Activated CD4-positive, alpha-beta T cell treated with anti-CD3 and anti-CD28 coated beads, Interleukin-10, Interleukin-2, amounts not matched to agents 100 ng/mL and 50 ng/mL, durations not matched to agents 16 hours and 8 hours (primary cell): ENCODE measurements around the gene TMC5.
"Not testable (repeated sequence)": the region's sequence is repeated elsewhere in the genome, so short reads cannot be mapped to it uniquely, and the experiment has no call there.

ENCODE experiments used
- DNase-seq: peaks from one replicate; pipeline ENCODE4 v3.0.0-alpha.2; 2020

Gene TMC5

GRCh38 chr16:19410435-19411171 lies 7.1 kb upstream of the TMC5 start:
- DNase-seq: peak; percentile 28

DNA sequence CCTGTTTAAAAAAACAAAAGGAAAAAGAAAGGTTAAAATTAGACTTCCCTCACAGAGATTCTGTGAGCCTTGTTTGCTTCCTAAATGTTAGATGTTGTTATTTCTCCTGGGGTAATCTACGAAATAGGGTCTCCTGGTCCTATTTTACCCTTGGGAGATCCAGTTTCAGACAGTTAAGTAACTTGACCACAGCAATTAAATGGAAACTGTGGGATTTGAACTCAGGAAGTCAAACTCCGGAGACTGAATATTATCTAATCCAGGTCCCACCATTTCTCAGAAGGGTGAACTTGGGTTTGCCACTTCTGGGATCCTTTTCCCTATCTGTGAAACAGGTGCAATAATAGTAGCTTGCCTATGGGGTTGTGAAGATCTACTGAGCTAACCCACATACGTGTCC lies 6.4 kb upstream of the TMC5 start:
- no peak for DNase-seq

DNA sequence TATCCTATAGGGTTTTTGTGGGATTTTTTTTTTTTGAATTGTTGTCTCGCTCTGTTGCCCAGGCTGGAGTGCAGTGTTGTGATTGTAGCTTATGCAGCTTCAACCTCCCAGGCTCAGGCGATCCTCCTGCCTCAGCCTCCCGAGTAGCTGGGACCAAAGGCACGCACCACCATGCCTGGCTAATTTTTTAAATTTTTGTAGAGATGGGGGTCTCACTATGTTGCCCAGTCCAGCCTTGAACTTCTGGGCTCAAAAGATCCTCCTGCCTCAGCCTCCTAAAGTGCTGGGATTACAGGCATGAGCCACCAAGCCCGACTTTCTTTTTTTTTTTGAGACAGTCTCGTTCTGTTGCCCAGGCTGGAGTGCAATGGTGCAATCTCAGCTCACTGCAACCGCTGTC lies 5.6 kb upstream of the TMC5 start:
- DNase-seq: not testable (repeated sequence)

DNA sequence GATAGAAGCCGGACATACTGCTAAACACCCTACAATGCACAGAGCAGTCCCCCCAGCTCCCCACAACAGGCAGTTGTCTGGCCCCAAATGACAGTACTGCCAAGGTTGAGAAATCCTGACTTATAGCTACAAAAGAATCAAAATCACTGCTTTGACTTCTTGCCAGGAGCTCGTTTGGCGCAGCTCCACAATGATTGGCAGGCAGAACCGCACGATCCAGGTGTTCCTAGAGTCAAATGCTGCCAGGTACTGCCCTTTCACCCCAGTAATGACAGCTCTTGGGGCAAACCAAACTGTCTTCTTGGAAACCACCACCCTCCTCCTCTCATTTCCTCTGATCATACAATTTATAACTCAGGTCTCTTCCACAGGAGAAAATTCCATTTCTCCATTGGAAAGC lies 2.2 kb upstream of the TMC5 start:
- no peak for DNase-seq

GRCh38 chr16:19415918-19416317 lies 1.8 kb upstream of the TMC5 start:
- DNase-seq: no peak

GRCh38 chr16:19418200-19418599 lies 517 bp downstream of the TMC5 start:
- DNase-seq: no peak

DNA sequence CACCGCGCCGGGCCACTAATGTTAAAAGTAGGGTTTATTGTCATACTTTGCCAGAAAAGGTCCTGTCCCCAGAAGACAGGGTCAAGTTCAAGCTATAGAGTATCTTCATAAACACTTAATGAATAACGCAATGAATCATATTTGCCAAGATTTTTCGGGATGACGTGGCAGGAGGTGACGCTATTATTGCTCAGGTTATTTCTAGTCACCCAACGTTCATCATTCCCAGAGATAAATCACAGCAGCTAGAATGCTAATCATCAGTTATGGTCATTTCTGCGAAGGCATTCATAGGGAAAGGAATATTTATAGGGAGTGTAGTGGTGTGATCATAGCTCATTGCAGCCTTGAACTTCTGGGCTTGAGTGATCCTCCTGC lies 2.0 kb downstream of the TMC5 start:
- DNase-seq: no peak

DNA sequence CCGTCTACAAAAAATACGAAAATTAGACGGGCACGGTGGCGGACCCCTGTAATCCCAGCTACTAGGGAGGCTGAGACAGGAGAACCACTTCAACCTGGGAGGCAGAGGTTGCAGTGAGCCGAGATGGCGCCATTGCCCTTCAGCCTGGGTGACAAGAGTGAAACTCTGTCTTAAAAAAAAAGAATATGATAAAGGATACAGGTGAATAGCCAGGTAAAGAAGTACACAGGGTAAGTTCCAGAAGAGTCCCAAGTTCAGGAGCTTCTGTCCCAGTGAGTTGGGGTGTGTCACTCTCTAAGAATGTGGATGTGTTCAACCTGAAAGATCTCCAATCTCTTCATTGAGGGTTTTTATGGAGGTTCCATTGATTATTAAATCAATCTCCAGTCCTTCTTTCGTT lies 6.8 kb downstream of the TMC5 start:
- DNase-seq: no peak

DNA sequence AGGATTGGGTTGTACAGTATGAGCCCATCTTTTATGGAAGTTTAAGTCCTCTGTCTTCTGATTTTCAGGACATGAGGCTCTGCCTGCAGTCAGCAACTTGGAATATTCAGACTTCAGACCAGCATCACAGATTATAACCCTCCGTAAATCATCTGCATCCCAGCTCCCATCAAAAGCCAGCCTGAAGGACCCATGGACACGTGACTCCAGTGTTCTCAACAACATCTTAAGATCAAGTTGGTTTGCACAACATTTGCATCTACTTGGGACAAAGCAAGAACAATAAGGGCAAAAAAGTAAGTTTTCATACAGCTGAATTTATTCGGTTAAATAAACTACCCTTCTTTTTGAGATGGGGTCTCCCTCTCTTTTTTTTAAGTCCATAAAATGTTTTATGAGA lies 12.7 kb downstream of the TMC5 start:
- no peak for DNase-seq

- no peak for DNase-seq
Measured at GRCh38 chr16:19431636-19432340, 14.1 kb downstream of the TMC5 start.

DNA sequence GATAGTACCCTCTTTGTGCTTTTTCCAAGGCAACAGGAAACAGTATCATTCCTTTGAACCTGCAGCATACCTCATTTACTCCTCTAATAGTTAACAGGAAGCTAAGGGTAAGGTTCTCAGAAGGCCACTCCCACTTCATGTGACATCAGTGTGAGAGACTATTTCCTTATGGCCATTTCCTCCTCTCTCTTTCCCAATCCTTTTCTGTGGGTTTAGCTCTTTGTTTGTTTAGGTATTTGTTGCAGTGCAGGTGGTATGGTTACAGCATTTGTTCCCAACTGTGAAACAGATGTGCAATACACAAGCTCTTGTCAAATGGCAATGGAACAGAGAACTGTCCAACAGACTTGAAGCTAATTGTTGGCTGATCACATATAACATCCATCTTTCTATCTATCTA lies 14.7 kb downstream of the TMC5 start:
- DNase-seq: no peak

DNA sequence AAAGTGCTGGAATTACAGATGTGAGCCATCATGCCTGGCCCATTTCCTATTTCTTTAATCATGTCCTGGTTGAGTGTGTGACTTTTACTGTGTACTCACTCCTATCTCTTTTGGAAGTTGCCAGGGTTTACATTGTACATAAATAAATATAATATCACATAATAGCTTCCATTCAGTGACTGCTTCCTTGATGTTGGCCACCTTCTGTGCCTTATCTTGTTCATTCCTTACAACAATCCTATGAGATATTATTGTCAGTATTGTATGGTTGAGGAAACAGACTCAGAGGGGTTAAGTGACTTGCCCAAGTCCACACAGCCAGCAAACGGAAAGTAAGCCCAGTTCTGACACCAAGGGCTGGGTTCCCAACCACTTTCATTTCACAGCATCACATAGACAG lies 16.9 kb downstream of the TMC5 start:
- DNase-seq: no peak

GRCh38 chr16:19436540-19436939 lies 18.9 kb downstream of the TMC5 start:
- peak; percentile 24 for DNase-seq

DNA sequence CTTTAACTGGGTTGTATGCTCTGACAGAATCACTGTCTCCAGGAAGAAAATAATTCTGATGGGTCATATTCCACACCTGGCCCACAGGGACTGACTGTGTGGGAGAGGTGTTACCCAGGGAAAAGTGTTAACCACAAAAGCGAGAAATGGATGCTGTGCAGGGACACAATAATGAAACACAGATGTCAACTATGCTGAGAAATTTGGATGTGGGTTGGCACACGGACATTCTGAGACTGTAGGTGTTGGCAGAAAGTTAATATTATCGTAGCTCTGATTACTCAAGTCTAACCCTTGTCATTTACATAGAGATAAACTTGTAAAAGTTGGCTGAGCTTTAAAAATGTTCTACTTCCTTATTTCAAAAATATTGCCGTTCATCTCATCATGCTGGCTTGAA lies 19.6 kb downstream of the TMC5 start:
- peak; percentile 10 for DNase-seq

GRCh38 chr16:19438739-19439138 lies 21.1 kb downstream of the TMC5 start:
- no peak for DNase-seq

DNA sequence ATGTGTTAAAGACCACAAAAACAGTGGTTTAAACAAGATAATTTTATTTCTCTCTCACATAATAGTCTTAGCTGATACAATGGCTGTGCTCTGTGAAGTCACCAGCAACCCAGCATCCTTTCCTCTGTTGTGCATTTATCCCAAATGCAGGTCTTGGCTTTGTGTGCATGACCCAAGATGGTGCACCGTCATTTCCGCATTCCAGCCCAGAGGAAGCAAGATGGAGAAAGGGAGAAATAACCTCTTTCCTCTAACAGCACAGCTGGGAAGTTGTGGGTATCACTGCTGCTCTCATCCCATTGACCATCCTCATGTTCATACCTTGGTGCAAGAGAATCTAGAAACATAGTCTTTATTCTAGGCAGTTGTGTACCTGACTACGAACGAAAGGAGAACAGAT lies 21.8 kb downstream of the TMC5 start:
- DNase-seq: no peak

- DNase-seq: no peak
Measured at GRCh38 chr16:19443659-19444058, 26.0 kb downstream of the TMC5 start.

- no peak for DNase-seq
Measured at GRCh38 chr16:19446300-19446846, 28.7 kb downstream of the TMC5 start.

DNA sequence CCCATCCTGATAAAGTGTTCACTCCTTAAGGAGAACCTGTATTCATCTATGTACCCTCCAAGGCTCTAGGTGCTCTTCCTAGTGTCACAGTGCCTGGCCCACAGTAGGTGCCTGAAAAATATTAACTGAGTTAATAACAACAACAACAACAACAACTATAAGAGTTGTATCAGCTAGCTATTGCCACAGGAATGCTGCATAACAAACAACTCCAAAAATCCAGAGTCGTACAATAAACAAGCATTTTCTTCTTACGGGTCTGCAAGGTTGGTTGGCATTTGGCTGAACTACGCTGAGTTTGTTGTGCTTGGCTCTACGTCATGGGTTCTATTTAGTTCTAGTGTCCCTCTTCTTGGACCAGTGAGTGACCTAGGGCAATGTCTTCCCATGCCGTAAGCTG lies 29.2 kb downstream of the TMC5 start:
- DNase-seq: no peak

DNA sequence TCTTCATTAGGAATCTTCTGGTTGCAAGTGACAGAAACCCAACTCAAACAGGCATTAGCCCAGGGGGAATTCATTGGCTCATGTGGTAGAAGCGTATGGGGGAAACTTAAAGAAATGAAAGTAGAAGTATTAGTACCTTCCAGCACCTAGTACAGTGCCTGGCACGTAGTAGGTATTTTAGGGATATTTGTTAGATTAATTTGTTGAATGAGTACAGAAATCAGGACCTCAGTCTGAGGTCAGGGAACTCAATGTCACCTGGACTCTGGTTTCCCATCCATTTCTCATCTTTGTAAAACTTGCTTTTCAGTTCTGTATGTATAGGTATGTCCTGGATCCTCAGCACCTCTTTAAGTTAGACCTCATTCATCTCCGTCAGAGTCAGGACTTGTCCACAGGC lies 32.5 kb downstream of the TMC5 start:
- no peak for DNase-seq

DNA sequence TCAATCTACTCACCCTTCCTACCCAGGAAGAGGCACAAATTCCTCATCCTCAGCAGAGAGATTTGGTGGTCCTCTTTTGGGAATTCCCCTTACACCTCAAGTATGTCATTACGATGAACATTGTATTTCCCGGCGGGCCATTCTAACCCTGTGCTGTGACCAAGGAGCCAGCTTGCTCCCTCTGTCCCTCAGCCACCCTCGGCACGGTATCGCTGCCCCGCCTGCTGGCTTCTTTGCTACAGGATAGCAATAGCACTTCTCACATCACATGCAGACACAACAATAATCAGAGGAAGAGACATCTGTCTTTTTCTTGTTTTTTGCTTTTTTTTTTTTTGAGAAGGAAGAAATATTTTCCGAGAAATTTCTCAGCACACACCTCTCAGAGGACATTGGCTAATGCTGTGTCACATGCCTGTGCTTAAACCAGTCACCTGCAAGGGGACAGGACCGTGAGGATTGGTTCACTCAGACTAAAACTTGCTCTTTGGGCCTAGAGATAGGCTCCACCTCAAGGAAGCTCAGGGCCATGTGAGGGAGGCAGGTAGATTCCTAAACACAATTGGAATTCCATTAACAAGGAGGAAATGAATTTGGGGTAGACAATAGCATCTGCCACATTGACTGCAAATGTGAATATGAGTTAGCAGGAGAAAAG lies 41.2 kb downstream of the TMC5 start:
- DNase-seq: no peak

GRCh38 chr16:19460397-19460796 lies 42.7 kb downstream of the TMC5 start:
- DNase-seq: no peak

- no peak for DNase-seq
Measured at GRCh38 chr16:19463468-19464315, 46.0 kb downstream of the TMC5 start.
